ENCODE results near the gene CFAP52.
"Not testable (repeated sequence)": the region's sequence is repeated elsewhere in the genome, so short reads cannot be mapped to it uniquely, and the experiment has no call there.

Gene CFAP52

DNA sequence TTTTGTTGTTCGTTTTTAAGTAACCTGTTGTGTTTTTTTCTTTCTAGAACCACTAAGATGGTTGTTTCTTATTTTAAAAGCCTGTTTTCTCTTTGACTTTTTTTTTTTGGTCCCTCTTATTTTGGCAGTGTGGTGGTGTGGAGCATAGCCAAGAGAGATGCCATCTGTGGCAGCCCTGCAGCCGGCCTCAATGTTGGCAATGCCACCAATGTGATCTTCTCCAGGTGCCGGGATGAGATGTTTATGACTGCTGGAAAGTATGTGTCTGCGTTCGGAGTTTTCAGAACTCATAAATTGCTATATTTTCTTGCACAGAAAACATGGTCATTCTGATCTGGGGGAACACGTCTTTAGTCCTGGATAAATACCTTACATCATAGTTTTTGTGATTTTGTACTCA is 17.6 kb downstream of the CFAP52 start:
- no peak for DNase-seq (ENCODE audit: low read depth)
- H3K4me3 ChIP-seq (ENCODE audit: low read length), result no peak overlapping the region
- TF ChIP-seq, protein P1, sequence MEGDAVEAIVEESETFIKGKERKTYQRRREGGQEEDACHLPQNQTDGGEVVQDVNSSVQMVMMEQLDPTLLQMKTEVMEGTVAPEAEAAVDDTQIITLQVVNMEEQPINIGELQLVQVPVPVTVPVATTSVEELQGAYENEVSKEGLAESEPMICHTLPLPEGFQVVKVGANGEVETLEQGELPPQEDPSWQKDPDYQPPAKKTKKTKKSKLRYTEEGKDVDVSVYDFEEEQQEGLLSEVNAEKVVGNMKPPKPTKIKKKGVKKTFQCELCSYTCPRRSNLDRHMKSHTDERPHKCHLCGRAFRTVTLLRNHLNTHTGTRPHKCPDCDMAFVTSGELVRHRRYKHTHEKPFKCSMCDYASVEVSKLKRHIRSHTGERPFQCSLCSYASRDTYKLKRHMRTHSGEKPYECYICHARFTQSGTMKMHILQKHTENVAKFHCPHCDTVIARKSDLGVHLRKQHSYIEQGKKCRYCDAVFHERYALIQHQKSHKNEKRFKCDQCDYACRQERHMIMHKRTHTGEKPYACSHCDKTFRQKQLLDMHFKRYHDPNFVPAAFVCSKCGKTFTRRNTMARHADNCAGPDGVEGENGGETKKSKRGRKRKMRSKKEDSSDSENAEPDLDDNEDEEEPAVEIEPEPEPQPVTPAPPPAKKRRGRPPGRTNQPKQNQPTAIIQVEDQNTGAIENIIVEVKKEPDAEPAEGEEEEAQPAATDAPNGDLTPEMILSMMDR (conservative IDR thresholded peaks at IDR 0.05; ENCODE audit: low read depth, low read length), result no peak

DNA sequence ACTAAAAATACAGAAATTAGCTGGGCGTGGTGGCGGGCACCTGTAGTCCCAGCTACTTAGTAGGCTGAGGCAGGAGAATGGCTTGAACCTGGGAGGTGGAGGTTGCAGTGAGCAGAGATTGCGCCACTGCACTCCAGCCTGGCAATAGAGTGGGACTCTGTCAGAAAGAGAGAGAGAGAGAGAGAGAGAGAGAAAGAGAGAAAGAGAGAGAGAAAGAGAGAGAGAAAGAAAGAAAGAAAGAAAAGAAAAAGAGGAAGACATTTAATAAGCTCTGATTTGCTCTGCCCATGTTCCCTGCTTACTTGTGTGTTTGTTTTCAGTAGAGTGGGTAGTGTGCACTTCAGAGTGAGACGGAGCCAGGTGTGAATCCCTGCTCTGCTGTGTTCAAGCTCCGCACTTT is 21.2 kb downstream of the CFAP52 start:
- not testable (repeated sequence) for DNase-seq (ENCODE audit: low read depth); H3K4me3 ChIP-seq (ENCODE audit: low read length)

DNA sequence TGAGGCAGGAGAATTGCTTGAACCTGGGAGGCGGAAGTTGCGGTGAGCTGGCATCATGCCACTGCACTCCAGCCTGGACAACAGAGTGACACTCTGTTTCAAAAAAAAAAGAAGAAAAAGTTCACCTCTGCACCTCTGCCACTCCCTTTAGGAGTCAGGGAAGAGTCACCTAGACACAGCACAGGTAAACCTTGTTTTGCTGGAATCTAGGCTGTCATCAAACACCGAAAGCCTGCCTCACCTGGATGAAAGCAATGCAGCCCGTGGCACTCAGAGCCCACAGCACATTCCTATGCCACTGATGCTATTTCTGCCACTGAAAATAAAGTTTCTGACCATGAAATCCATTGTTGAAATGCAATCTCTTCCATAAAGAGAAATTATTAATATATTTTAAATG is 22.2 kb downstream of the CFAP52 start:
- TF ChIP-seq, protein P1 (conservative IDR thresholded peaks at IDR 0.05; ENCODE audit: low read depth, low read length), result no peak
- no peak for DNase-seq (ENCODE audit: low read depth)
- H3K4me3 ChIP-seq (ENCODE audit: low read length), result no peak overlapping the region

DNA sequence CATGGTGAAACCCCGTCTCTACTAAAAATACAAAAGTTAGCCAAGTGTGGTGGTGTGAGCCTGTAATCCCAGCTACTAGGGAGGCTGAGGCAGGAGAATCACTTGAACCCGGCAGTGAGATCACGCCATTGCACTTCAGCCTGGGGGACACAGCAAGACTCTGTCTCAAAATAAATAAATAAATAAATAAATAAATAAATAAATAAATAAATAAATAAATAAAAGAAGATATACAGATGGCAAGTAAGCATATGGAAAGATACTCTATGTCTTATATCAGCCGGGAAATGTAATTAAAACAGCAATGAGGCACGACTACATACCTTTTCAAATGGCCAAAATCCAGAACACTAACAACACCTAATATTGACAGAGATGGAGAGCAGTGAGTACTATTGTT is 28.1 kb downstream of the CFAP52 start:
- H3K4me3 ChIP-seq (ENCODE audit: low read length); DNase-seq (ENCODE audit: low read depth): not testable (repeated sequence)

DNA sequence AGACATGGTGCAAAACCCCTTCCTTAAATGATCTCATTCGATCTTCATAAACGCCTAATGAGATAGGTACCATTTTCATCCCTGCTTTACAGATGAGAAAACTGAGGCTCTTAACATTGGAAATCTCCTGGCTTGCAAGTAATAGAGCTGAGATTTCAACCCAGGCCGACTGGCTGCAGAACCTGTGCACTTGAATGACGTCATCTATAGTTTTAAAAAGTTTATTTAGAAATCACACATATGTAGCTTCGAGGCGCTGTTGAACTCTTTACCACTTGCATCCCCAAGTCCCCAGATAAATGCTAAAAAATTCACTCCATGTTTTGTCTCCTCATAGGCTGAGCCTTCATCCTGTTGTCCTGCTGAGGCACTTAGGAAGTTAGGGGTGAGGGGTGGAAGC is 30.0 kb downstream of the CFAP52 start:
- TF ChIP-seq, protein P1 (conservative IDR thresholded peaks at IDR 0.05; ENCODE audit: low read depth, low read length), result no peak
- no peak for DNase-seq (ENCODE audit: low read depth)
- H3K4me3 ChIP-seq (ENCODE audit: low read length), result no peak overlapping the region

DNA sequence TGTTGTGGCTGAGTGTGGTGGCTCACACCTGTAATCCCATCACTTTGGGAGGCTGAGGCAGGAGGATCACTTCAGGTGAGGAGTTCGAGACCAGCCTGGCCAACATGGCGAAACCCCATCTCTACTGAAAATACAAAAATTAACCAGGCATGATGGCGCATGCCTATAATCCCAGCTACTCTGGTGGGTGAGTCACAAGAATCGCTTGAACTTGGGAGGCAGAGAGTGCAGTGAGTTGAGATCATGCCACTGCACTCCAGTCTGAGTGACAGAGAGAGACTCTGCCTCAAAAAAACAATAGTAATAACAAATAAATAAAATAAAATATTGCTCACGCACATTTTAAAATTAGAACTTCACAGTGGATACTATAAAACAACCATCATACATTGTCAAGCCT is 30.6 kb downstream of the CFAP52 start:
- DNase-seq (ENCODE audit: low read depth), result not testable (repeated sequence)

DNA sequence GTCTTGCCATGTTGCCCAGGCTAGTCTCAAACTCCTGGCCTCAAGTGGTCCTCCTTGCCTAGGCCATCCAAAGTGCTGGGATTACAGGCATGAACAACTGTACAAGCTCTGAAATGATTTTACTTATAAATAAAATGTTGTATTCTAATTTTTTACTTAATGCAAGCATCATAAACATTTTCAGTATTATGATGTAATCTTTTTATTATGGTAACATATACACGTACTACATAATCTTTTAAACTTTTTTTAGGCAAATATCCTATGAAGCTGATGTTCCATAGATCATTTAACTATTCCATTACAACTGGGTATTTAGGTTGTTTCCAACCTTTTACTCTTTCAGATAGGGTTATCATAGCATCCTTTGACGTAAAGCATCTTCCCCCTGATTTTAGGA is 35.1 kb downstream of the CFAP52 start:
- H3K4me3 ChIP-seq (ENCODE audit: low read length), result no peak overlapping the region
- TF ChIP-seq, protein P1 (conservative IDR thresholded peaks at IDR 0.05; ENCODE audit: low read depth, low read length), result no peak
- no peak for DNase-seq (ENCODE audit: low read depth)

More for the DNA sequence above, 30.6 kb downstream of the CFAP52 start:
- H3K4me3 ChIP-seq (ENCODE audit: low read length), result not testable (repeated sequence)

DNA sequence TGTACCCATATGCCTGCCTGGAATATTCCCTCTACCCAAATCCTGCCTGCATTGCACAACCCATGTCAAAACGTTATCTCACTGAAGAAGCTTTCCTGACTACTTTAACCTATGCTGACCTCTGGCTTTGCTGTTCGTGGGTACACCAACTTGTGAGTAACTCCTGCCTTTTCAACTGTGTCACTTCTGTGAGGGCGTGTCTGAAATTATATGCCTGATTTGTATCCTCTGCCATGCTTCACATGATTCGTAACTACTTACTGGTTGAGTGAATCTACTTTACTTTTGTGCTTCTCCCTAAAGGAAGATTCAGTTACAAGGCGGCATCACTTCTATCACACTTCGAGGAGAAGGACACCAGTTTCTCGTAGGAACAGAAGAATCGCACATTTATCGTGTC is 35.6 kb downstream of the CFAP52 start:
- no peak for DNase-seq (ENCODE audit: low read depth)
- H3K4me3 ChIP-seq (ENCODE audit: low read length), result no peak overlapping the region
- TF ChIP-seq, protein P1 (conservative IDR thresholded peaks at IDR 0.05; ENCODE audit: low read depth, low read length), result no peak

DNA sequence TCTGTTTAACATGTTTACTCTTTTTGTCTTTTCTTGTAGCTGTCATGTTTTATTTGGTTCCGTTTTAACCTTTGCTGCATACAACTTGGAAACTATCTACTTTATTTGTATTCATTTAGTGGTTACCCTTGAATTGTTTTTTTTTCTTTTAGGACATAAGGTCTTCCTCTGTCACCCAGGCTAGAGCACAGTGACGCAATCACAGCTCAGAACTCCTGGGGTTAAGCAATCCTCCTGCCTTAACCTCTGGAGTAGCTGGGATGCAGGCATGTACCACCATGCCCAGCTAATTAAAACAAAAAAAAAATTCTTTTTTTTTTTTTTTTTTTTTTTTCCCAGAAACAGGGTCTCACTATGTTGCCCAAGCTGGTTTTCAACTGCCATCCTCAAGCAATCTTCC is 39.0 kb downstream of the CFAP52 start:
- TF ChIP-seq, protein P1 (conservative IDR thresholded peaks at IDR 0.05; ENCODE audit: low read depth, low read length), result no peak
- DNase-seq (ENCODE audit: low read depth), result no peak
- no peak overlapping the region for H3K4me3 ChIP-seq (ENCODE audit: low read length)
